Measurements from ENCODE around the gene RFXAP. TPM values are rescaled to one million over a fixed set of nuclear protein-coding genes. Genes with fewer than 3 reads are reported as not detected.

RFXAP gene
- total RNA-seq, 1 experiment from 2014 or later, result 8.7 TPM

- Histone ChIP-seq H2BK12ac (ENCODE audit: insufficient read length, low read depth, low read length) (no peak overlapping the region), H3K27me3 (ENCODE audit: insufficient read depth, low read length) (no peaks in the 10 kb centered on the region), H3K18ac (ENCODE audit: insufficient read length, low read depth, low read length) (no peak overlapping the region), H3K9me3 (ENCODE audit: control insufficient read depth, low read depth, low read length) (no peaks in the 10 kb centered on the region), H3T11ph (ENCODE audit: low read length) (no peak overlapping the region), H3K56ac (ENCODE audit: insufficient read length, low read depth, low read length) (no peak overlapping the region), H4K5ac (ENCODE audit: insufficient read length, low read depth, low read length) (peak overlapping the region; percentile 47), H2BK120ac (ENCODE audit: low read depth, low read length, poor library complexity, severe bottlenecking) (no peak overlapping the region), H4K8ac (replicated peaks; ENCODE audit: insufficient read length, low read depth, low read length) (no peak overlapping the region), H3K4me2 (ENCODE audit: insufficient read depth, insufficient read length, low read length) (no peak overlapping the region), H3K23me2 (ENCODE audit: insufficient read length, low read depth, low read length, poor library complexity, severe bottlenecking) (no peaks in the 10 kb centered on the region), H3K14ac (ENCODE audit: insufficient read depth, low read length) (no peak overlapping the region), H3K23ac (ENCODE audit: insufficient read length, low read depth, low read length) (no peak overlapping the region), H2BK20ac (ENCODE audit: low read depth, low read length, poor library complexity, severe bottlenecking) (no peak overlapping the region), H2BK5ac (ENCODE audit: insufficient read length, low read length) (no peak overlapping the region), H3K4ac (ENCODE audit: low read depth, low read length) (no peak overlapping the region), H3K27ac (ENCODE audit: insufficient read length, low read depth, low read length) (no peak overlapping the region), H2AK5ac (ENCODE audit: insufficient read length, low read length) (no peak overlapping the region), H3K4me1 (ENCODE audit: insufficient read depth, low read length) (no peaks in the 10 kb centered on the region), H4K20me1 (ENCODE audit: control insufficient read depth, insufficient read depth, insufficient read length) (no peaks in the 10 kb centered on the region), H3K79me1 (ENCODE audit: insufficient read depth, low read depth, low read length, poor library complexity, severe bottlenecking) (no peaks in the 10 kb centered on the region), H3K9ac (ENCODE audit: extremely low read depth, insufficient read length, low read length) (no peak overlapping the region), H2BK15ac (ENCODE audit: low read depth, low read length) (no peak overlapping the region), H3K79me2 (ENCODE audit: insufficient read depth, low read length) (no peaks in the 10 kb centered on the region), H2AFZ (ENCODE audit: low read length) (no peak overlapping the region), H4K91ac (ENCODE audit: insufficient read length, low read depth, low read length) (no peak overlapping the region)
- Mint-ChIP-seq H3K36me3 (ENCODE audit: insufficient read depth in 1 of 3, low read depth in 3 of 3) (no peaks in the 10 kb centered on the region), H3K4me3 (no peak overlapping the region), H3K4me1 (no peaks in the 10 kb centered on the region), H3K27ac (no peak overlapping the region), H3K27me3 (ENCODE audit: low read depth) (no peaks in the 10 kb centered on the region), H3K9me3 (no peaks in the 10 kb centered on the region)
- TF ChIP-seq CTCF (conservative IDR thresholded peaks at IDR 0.05), result peak; percentile 64
- no peak for DNase-seq
- whole genome bisulfite sequencing (ENCODE audit: extremely low coverage, insufficient read length, low lambda C conversion rate), result no CpG with 5 or more reads among the region's 6 CpGs
Measured at GRCh38 chr13:36848199-36848982, 29.4 kb downstream of the RFXAP start.

All from H9 (cell line).